Glomerular visceral epithelial cell (primary cell): Measurements from ENCODE around the gene PLRG1.

Experiments used
- DNase-seq: peaks from one replicate; pipeline ENCODE4 v3.0.0-alpha.2; 2016; ENCODE audit errors: extremely low spot score

PLRG1 gene

GRCh38 chr4:154574311-154574710 lies 24.1 kb upstream of the PLRG1 start:
- DNase-seq = no peak

GRCh38 chr4:154573190-154573870 lies 23.1 kb upstream of the PLRG1 start:
- no peak for DNase-seq

GRCh38 chr4:154569584-154569983 lies 19.4 kb upstream of the PLRG1 start:
- DNase-seq = no peak

GRCh38 chr4:154569028-154569427 lies 18.8 kb upstream of the PLRG1 start:
- no peak for DNase-seq

DNA sequence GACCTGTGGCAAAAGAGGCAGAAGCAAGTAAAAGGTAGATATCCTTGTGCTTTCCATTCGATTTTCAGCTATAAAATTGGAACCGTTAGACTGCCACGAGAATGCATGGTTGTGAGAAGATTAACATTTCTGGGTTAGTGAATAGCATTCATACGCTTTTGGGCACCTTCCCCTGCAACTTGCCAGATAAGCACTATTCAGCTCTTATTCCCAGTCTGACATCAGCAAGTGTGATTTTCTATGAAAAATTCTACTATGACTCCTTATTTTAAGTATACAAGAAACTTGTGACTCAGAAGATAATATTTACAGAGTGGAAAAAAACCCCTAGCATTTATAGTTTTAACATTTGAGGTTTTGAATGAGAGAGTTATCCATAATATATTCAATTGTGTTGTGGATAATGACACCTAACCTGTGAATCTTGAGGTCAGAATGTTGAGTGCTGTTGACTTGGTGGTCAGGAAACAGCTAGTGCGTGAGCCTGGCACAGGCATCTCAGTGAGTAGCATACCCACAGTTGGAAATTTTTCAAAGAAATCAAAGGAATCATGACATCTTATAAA lies 16.5 kb upstream of the PLRG1 start:
- peak; percentile 46 for DNase-seq

- no peak for DNase-seq
Observed at GRCh38 chr4:154565704-154566103, 15.5 kb upstream of the PLRG1 start.

- DNase-seq = no peak
Observed at GRCh38 chr4:154564311-154564710, 14.1 kb upstream of the PLRG1 start.

- DNase-seq = no peak
Observed at GRCh38 chr4:154562697-154563254, 12.6 kb upstream of the PLRG1 start, which contains the start of gene FGB. Gene FGB (plus strand): TSS chr4:154563011. CDS start chr4:154563019, 8 bp downstream.

- DNase-seq = peak; percentile 72
Observed at GRCh38 chr4:154560824-154561231, 10.6 kb upstream of the PLRG1 start.

DNA sequence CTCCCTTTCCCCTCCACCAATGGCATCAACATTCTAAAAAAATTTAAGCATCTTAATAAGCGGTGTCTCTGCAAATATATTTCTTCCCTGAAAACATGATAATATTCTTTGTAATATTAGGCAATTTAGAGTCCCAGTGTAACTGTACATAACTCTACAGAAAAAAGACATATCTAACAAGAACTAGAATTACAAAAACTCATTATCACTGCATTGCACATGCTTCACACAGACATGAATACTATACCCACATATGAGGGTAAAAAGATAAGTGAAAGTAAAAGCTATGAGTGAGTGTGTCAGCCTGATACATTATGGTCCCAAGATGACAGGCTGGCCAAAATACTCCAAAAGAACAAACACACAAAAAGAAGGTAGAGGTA lies 10.2 kb upstream of the PLRG1 start:
- no peak for DNase-seq

DNA sequence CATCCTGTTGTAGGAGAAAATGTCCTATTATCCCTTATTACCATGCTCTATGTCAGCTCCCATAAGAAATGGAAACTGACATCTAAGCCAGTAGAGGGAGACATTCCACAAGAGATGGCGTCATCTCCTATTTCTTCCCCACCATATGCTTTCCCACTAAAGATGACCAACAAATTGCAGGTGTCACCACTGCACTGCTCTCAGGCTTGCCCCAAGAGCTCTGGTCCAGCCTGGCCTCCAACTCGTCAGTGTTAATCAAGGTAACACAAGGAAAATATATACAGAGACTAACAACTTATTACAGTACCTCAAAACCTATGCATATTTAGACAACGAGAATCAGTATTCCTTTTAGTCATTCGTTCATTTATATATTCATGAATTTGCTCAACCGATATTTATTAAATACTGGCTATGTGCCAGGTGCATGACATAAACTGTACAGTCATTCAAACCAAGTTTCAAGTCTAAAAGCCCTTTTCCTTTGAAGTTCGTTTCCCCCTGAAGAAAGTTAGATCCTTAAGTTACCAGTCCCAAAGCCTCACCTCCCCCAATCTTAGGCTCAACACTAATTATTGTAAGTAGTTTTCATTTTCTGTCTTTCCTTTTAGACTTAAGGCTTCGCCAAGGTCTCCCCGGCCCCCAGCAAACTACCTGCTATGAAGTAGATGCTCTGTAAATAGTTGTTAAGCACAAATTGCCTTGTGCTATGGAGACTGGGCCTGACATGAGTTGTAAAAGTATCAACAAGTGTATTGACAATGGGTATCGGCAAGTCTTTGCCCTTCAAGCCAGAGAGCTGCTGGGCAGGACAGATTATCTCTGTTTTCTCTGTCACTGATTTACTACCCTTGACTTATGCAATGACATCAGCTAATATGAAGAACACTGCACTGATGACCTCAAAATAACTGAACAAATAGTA lies 9.6 kb upstream of the PLRG1 start:
- DNase-seq = peak; percentile 69

DNA sequence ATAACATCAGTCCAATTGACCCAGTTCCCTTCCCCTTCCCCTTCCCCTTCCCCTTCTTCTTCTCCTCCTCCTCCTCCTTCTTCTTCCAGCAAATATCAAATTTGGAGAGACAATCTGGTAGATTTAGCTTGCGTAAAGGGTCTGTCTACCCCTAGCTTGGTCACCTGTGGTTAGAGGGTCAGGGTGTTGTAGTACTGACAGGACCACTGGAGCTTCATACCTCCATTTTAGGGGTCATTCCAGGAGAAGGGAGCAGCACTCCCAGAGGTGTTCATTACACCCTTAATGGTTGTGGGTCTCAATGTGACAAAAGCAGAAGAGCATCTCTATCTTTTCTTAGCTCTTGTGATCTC lies 8.9 kb upstream of the PLRG1 start:
- DNase-seq = no peak

DNA sequence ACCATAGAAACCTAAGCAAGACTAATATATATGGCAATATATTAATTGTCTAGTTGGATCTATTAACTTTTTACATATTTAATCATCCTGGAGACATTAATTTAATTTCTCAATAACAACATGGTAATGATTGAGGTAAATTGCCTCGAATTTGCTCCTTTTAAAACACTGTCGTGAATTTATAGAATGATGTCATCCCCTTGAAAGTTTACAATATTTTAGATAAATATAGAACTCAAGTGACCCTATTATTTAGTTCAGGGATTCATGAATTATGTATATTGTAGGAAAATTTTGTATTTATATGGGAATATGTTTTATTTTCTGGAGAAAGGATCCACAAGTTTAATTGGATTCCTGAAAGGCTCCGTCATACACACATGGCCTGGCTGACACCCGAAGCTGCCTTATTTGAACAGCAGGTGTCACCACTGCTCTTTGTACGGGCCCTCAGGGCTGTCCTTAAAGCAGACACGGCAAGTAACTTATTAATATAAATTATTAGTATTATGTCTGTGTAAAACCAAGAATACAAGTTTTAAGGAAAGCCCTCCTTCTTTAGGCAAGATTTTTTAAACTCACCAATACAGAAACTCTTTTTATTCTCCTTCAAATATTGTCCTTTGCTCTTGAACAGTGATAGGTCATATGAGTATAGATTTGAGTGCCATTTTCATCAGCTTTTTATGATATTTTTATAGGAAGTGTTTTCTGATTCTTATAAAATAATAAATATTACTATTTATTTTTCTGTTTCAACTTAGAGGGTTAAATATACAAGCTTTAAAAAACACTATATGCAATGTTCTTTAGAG lies 1.9 kb upstream of the PLRG1 start:
- DNase-seq = peak; percentile 82

GRCh38 chr4:154545689-154546088 lies 4.5 kb downstream of the PLRG1 start:
- no peak for DNase-seq

GRCh38 chr4:154542271-154542879 lies 7.8 kb downstream of the PLRG1 start:
- no peak for DNase-seq

GRCh38 chr4:154534296-154534695 lies 15.9 kb downstream of the PLRG1 start:
- DNase-seq = no peak

DNA sequence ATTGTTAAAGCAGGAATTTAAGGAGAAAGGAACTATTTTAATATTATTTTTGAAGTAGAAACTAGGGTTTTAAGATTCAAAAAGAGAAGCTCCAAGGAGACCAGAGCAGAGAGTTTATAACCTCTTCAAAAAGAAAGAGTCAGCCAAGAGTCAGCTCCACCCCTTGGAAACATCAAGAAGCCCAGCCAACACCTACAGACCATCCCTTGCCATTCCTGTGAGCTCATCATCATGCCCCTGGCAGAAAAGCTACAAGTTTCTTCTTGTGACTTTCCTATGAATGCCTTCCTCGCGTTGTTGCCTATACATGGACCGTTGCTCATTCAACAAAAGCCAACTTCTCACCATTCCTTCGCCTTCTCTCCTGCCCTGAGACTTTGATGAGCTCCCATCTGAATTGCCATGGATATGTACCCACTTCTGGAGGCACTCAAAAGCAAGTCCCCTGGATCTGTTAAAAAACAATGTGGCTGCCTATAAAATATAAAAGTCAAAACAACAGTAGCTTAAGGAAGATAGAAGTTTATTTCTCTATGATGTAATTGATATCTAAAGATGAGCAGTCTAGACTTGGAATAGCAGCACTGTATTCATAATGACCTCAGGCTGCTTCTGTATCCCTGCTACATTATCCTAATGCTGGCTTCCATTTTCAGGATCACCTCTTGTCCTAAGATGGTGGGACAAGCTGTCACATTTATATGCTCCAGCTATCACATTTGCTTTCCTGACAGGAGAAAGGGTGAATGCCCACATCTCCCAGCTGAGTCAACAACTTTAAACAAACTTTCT lies 20.3 kb downstream of the PLRG1 start:
- DNase-seq = no peak

- DNase-seq = peak; percentile 11
Observed at GRCh38 chr4:154528869-154529268, 21.3 kb downstream of the PLRG1 start.

- DNase-seq = no peak
Observed at GRCh38 chr4:154527308-154527707, 22.9 kb downstream of the PLRG1 start.

DNA sequence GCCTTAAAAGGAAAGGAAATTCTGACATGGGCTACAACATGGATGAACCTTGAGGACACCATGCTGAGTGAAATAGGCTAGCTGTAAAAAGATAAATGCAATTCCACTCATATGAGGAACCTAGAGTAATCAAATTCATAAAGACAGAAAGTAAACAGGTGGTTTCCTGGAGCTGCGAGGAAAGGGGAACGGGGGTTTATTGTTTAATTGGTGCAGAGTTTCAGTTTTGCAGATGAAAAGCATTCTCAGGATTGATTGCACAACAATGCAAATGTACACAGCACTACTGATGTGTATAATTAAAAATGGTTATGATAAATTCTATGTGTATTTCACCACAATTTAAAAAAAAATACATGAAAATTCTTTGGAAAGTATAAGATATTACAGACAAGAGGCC lies 24.0 kb downstream of the PLRG1 start:
- DNase-seq = no peak
